ENCODE results near the gene ACSBG1. TPM values are rescaled to one million over a fixed set of nuclear protein-coding genes. Genes with fewer than 3 reads are reported as not detected.
A peak's percentile ranks its signal among the peaks of the same experiment; 100 is the strongest.
"Not testable (repeated sequence)": the region's sequence is repeated elsewhere in the genome, so short reads cannot be mapped to it uniquely, and the experiment has no call there.

Gene ACSBG1
- total RNA-seq, 5 donors from 2014 or later (not counting 1 experiment from before 2014, with no cell fraction given) = not detected

GRCh38 chr15:78157203-78157602 lies 77.2 kb downstream of the ACSBG1 start:
- Histone ChIP-seq H3K27me3 (replicated peaks in 1 of 2; ENCODE audit: control insufficient read depth in 2 of 2, extremely low read depth in 1 of 2, insufficient read depth in 2 of 2, low read length in 1 of 2) (no peaks in the 10 kb centered on the region), H3K36me3 (ENCODE audit: control insufficient read depth in 2 of 2, extremely low read depth in 1 of 2, insufficient read depth in 1 of 2, low read length in 1 of 2) (peaks cover 4 to 43% of the 10 kb centered on the region in 2 donors), H3K4me1 (ENCODE audit: control insufficient read depth in 1 of 2, extremely low read depth in 1 of 2, insufficient read depth in 2 of 2, low read length in 2 of 2) (no peaks in the 10 kb centered on the region), H3K27ac (ENCODE audit: low read length) (no peak overlapping the region), H3K4me3 (ENCODE audit: control insufficient read depth in 1 of 2, extremely low read depth in 1 of 2, low read length in 1 of 2) (no peak overlapping the region), H3K9me3 (no peaks in the 10 kb centered on the region)
- no peak overlapping the region for H3K4me3 Mint-ChIP-seq
- peaks cover 34% of the 10 kb centered on the region for H3K36me3 Mint-ChIP-seq
- H3K9me3 Mint-ChIP-seq = no peaks in the 10 kb centered on the region
- ChIA-PET CTCF (no interaction called here), POLR2A (no interaction called here)
- ATAC-seq (replicated peaks in 1 of 4) (no peak), DNase-seq (no peak)
- H3K4me1 Mint-ChIP-seq = peaks cover 10 to 28% (median 18%) of the 10 kb centered on the region in 3 donors
- H3K27ac Mint-ChIP-seq = peak overlapping the region; percentile 11 to 34
- H3K27me3 Mint-ChIP-seq = no peaks in the 10 kb centered on the region
- WGBS (ENCODE audit: insufficient coverage) = no CpG with 5 or more reads among the region's 2 CpGs

GRCh38 chr15:78156653-78157052 lies 77.7 kb downstream of the ACSBG1 start:
- no CpG with 5 or more reads among the region's 1 CpG for WGBS (ENCODE audit: insufficient coverage)
- H3K36me3 ChIP-seq (ENCODE audit: control insufficient read depth in 2 of 2, extremely low read depth in 1 of 2, insufficient read depth in 1 of 2, low read length in 1 of 2) = peaks cover 1 to 38% of the 10 kb centered on the region in 2 donors
- Mint-ChIP-seq H3K36me3 (peaks cover 29% of the 10 kb centered on the region), H3K4me1 (peaks cover 10 to 23% (median 13%) of the 10 kb centered on the region in 3 donors), H3K9me3 (no peaks in the 10 kb centered on the region), H3K27me3 (no peaks in the 10 kb centered on the region), H3K4me3 (no peak overlapping the region), H3K27ac (peak overlapping the region in 1 of 2 donors; percentile 10)
- ATAC-seq (replicated peaks in 1 of 4) (no peak), DNase-seq (no peak)
- CTCF ChIA-PET = no interaction called here
- H3K4me3 ChIP-seq (ENCODE audit: control insufficient read depth in 1 of 2, extremely low read depth in 1 of 2, low read length in 1 of 2) = no peak overlapping the region
- no peaks in the 10 kb centered on the region for H3K27me3 ChIP-seq (replicated peaks in 1 of 2; ENCODE audit: control insufficient read depth in 2 of 2, extremely low read depth in 1 of 2, insufficient read depth in 2 of 2, low read length in 1 of 2)
- no peaks in the 10 kb centered on the region for H3K4me1 ChIP-seq (ENCODE audit: control insufficient read depth in 1 of 2, extremely low read depth in 1 of 2, insufficient read depth in 2 of 2, low read length in 2 of 2)
- H3K9me3 ChIP-seq = no peaks in the 10 kb centered on the region
- POLR2A ChIA-PET = no interaction called here
- no peak overlapping the region for H3K27ac ChIP-seq (ENCODE audit: low read length)

GRCh38 chr15:78155355-78155939 lies 78.9 kb downstream of the ACSBG1 start:
- Mint-ChIP-seq H3K4me1 (peaks cover 20 to 29% (median 22%) of the 10 kb centered on the region in 3 donors), H3K36me3 (peaks cover 23% of the 10 kb centered on the region), H3K9me3 (no peaks in the 10 kb centered on the region), H3K4me3 (no peak overlapping the region), H3K27me3 (no peaks in the 10 kb centered on the region), H3K27ac (no peak overlapping the region)
- ATAC-seq (replicated peaks in 1 of 4) = no peak
- peaks cover 0 to 27% of the 10 kb centered on the region in 2 donors for H3K36me3 ChIP-seq (ENCODE audit: control insufficient read depth in 2 of 2, extremely low read depth in 1 of 2, insufficient read depth in 1 of 2, low read length in 1 of 2)
- H3K4me1 ChIP-seq (ENCODE audit: control insufficient read depth in 1 of 2, extremely low read depth in 1 of 2, insufficient read depth in 2 of 2, low read length in 2 of 2) = no peaks in the 10 kb centered on the region
- no peak overlapping the region for H3K27ac ChIP-seq (ENCODE audit: low read length)
- POLR2A ChIA-PET = interaction anchor here in 1 of 2 donors (0.6 to 1.0 kb wide), 2 partner anchors 9 to 410 kb away, joined by 3 to 4 read pairs; partner anchors contain the start of gene CHRNA5
- no peak overlapping the region for H3K4me3 ChIP-seq (ENCODE audit: control insufficient read depth in 1 of 2, extremely low read depth in 1 of 2, low read length in 1 of 2)
- WGBS (ENCODE audit: insufficient coverage) = no CpG with 5 or more reads among the region's 4 CpGs
- CTCF ChIA-PET = interaction anchor here in 1 of 2 donors (0.6 to 0.9 kb wide), 2 partner anchors 25 to 47 kb away, joined by 3 read pairs; no protein-coding TSS in a partner anchor
- no peak for DNase-seq
- no peaks in the 10 kb centered on the region for H3K9me3 ChIP-seq
- H3K27me3 ChIP-seq (replicated peaks in 1 of 2; ENCODE audit: control insufficient read depth in 2 of 2, extremely low read depth in 1 of 2, insufficient read depth in 2 of 2, low read length in 1 of 2) = no peaks in the 10 kb centered on the region

- no peak overlapping the region for H3K4me3 ChIP-seq (ENCODE audit: control insufficient read depth in 1 of 2, extremely low read depth in 1 of 2, low read length in 1 of 2)
- Mint-ChIP-seq H3K27ac (no peak overlapping the region), H3K4me1 (peaks cover 25 to 34% (median 27%) of the 10 kb centered on the region in 3 donors), H3K36me3 (peaks cover 23% of the 10 kb centered on the region), H3K27me3 (no peaks in the 10 kb centered on the region), H3K9me3 (no peaks in the 10 kb centered on the region), H3K4me3 (no peak overlapping the region)
- no peaks in the 10 kb centered on the region for H3K9me3 ChIP-seq
- H3K4me1 ChIP-seq (ENCODE audit: control insufficient read depth in 1 of 2, extremely low read depth in 1 of 2, insufficient read depth in 2 of 2, low read length in 2 of 2) = peaks cover 3% of the 10 kb centered on the region in 2 experiments
- H3K36me3 ChIP-seq (ENCODE audit: control insufficient read depth in 2 of 2, extremely low read depth in 1 of 2, insufficient read depth in 1 of 2, low read length in 1 of 2) = peaks cover 0 to 22% of the 10 kb centered on the region in 2 donors
- WGBS (ENCODE audit: insufficient coverage) = no CpG with 5 or more reads among the region's 3 CpGs
- ATAC-seq (replicated peaks in 1 of 4) = no peak
- no peaks in the 10 kb centered on the region for H3K27me3 ChIP-seq (replicated peaks in 1 of 2; ENCODE audit: control insufficient read depth in 2 of 2, extremely low read depth in 1 of 2, insufficient read depth in 2 of 2, low read length in 1 of 2)
- CTCF ChIA-PET = interaction anchor here (0.6 to 0.9 kb wide), 3 partner anchors 16 to 47 kb away, joined by 3 read pairs; no protein-coding TSS in a partner anchor
- POLR2A ChIA-PET = interaction anchor here in 1 of 2 donors (0.6 to 1.0 kb wide), 2 partner anchors 9 to 410 kb away, joined by 3 to 4 read pairs; partner anchors contain the start of gene CHRNA5
- no peak for DNase-seq
- H3K27ac ChIP-seq (ENCODE audit: low read length) = no peak overlapping the region
Measured at GRCh38 chr15:78154955-78155354, 79.4 kb downstream of the ACSBG1 start.

- peak overlapping the region in 1 of 2 donors; percentile 19 for H3K27ac Mint-ChIP-seq
- H3K4me3 Mint-ChIP-seq = peak overlapping the region; percentile 91 to 94 (median 93)
- CTCF ChIA-PET; H3K9me3 ChIP-seq; ATAC-seq (replicated peaks in 1 of 4); H3K9me3 Mint-ChIP-seq; H3K27me3 ChIP-seq (replicated peaks in 1 of 2; ENCODE audit: control insufficient read depth in 2 of 2, extremely low read depth in 1 of 2, insufficient read depth in 2 of 2, low read length in 1 of 2); POLR2A ChIA-PET; H3K27ac ChIP-seq (ENCODE audit: low read length); H3K36me3 ChIP-seq (ENCODE audit: control insufficient read depth in 2 of 2, extremely low read depth in 1 of 2, insufficient read depth in 1 of 2, low read length in 1 of 2); DNase-seq; H3K4me3 ChIP-seq (ENCODE audit: control insufficient read depth in 1 of 2, extremely low read depth in 1 of 2, low read length in 1 of 2); H3K27me3 Mint-ChIP-seq: not testable (repeated sequence)
- H3K4me1 ChIP-seq (ENCODE audit: control insufficient read depth in 1 of 2, extremely low read depth in 1 of 2, insufficient read depth in 2 of 2, low read length in 2 of 2) = peaks cover 10 to 22% of the 10 kb centered on the region in 2 experiments
- peaks cover 14% of the 10 kb centered on the region for H3K36me3 Mint-ChIP-seq
- H3K4me1 Mint-ChIP-seq = peaks cover 36 to 46% (median 45%) of the 10 kb centered on the region in 3 donors
- WGBS (ENCODE audit: insufficient coverage) = 89% methylated on average over 2 of the region's 8 CpGs
Measured at GRCh38 chr15:78151075-78151474, 83.3 kb downstream of the ACSBG1 start.

- no peaks in the 10 kb centered on the region for H3K36me3 ChIP-seq (ENCODE audit: control insufficient read depth in 2 of 2, extremely low read depth in 1 of 2, insufficient read depth in 1 of 2, low read length in 1 of 2)
- Mint-ChIP-seq H3K4me1 (peaks cover 36 to 46% (median 40%) of the 10 kb centered on the region in 3 donors), H3K4me3 (peak overlapping the region; percentile 91 to 94 (median 93)), H3K27me3 (no peaks in the 10 kb centered on the region), H3K36me3 (peaks cover 10% of the 10 kb centered on the region), H3K27ac (peak overlapping the region; percentile 63 to 86), H3K9me3 (no peaks in the 10 kb centered on the region)
- 11% methylated on average over 15 of the region's 20 CpGs for whole genome bisulfite sequencing (ENCODE audit: insufficient coverage)
- DNase-seq = peak in 1 of 35 experiments; percentile 19
- no peaks in the 10 kb centered on the region for H3K27me3 ChIP-seq (replicated peaks in 1 of 2; ENCODE audit: control insufficient read depth in 2 of 2, extremely low read depth in 1 of 2, insufficient read depth in 2 of 2, low read length in 1 of 2)
- ChIA-PET CTCF (interaction anchor here (0.9 to 1.4 kb wide), 3 partner anchors 8 to 46 kb away, joined by 4 to 10 read pairs (median 4); partner anchors contain the start of gene CIB2 (in 1 of the 2)), POLR2A (interaction anchor here in 1 of 2 donors (0.6 kb wide), 1 partner anchor 53 kb away, joined by 3 read pairs; no protein-coding TSS in a partner anchor)
- no peak overlapping the region for H3K27ac ChIP-seq (ENCODE audit: low read length)
- H3K4me1 ChIP-seq (ENCODE audit: control insufficient read depth in 1 of 2, extremely low read depth in 1 of 2, insufficient read depth in 2 of 2, low read length in 2 of 2) = peaks cover 10 to 22% of the 10 kb centered on the region in 2 experiments
- H3K9me3 ChIP-seq = no peaks in the 10 kb centered on the region
- no peak for ATAC-seq (replicated peaks in 1 of 4)
- H3K4me3 ChIP-seq (ENCODE audit: control insufficient read depth in 1 of 2, extremely low read depth in 1 of 2, low read length in 1 of 2) = peak overlapping the region; percentile 67 to 82
Measured at GRCh38 chr15:78149805-78150751, 84.3 kb downstream of the ACSBG1 start.
